ENCODE measurements around the gene SSX5. TPM values are rescaled to one million over a fixed set of nuclear protein-coding genes. Genes with fewer than 3 reads are reported as not detected.
"Not testable (repeated sequence)": the region's sequence is repeated elsewhere in the genome, so short reads cannot be mapped to it uniquely, and the experiment has no call there.

SSX5 gene
- not detected for polyA plus RNA-seq (ENCODE audit: insufficient read length in 3 of 3)
- long read RNA-seq, donor 1: 0 reads
- long read RNA-seq, donor 2: 0 reads
- long read RNA-seq, donor 3: 0 reads
- long read RNA-seq, donor 4: 0 reads
- long read RNA-seq, donor 5: 0 reads
- long read RNA-seq, donor 6: 0 reads
- long read RNA-seq, donor 7: 0 reads
- long read RNA-seq, donor 8: 0 reads
- long read RNA-seq, donor 9: 0 reads
- long read RNA-seq, donor 10: 0 reads
- long read RNA-seq, donor 11: 0 reads
- long read RNA-seq, donor 12: 0 reads
- long read RNA-seq, donor 13: 0 reads
- long read RNA-seq, donor 14: 0 reads
- long read RNA-seq, donor 15: 0 reads
- long read RNA-seq, donor 16: 0 reads

GRCh38 chrX:48196745-48197201 is at the start of gene SSX5:
Gene SSX5, minus strand, starts transcription at chrX:48196795. Its CDS starts 1,437 bp downstream, at chrX:48195358.
- DNase-seq (ENCODE audit: extremely low read depth in 1 of 11, low read depth in 9 of 11, low spot score in 4 of 11): no peak

DNA sequence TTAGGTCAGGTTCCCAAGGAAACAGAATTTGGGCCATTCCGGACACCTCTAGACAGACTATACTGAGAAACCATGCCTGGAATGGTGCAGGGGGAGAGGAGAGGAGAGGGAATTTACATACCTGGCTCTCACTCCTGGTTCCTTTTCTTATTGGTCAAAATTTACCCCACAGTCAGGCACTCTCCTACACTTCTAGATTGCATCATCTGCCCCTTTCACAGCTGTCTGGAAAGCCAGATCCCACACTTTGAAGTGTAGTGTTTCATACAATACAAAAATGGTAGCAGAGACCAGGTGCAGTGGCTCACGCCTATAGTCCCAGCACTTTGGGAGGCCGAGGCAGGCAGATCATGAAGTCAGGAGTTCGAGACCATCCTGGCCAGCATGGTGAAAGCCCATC is 27.6 kb upstream of the SSX5 start:
- not testable (repeated sequence) for DNase-seq (ENCODE audit: extremely low read depth in 1 of 11, low read depth in 9 of 11, low spot score in 4 of 11)

DNA sequence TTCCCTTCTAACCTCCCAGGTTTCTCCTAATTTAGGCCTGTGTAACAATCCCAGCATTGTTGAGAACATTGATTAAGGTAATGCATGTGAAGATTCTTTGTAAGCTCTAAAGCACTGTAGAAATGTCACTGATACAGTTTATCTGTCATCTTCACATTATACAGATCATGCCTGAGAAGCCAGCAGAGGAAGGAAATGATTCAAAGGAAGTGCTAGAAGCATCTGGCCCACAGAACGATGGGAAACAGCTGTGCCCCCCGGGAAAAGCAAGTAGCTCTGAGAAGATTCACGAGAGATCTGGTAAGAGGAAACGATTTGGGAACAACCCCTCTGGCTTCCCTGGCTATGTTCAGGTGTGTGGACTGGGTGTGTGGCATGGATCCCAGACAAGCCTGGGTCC is 17.7 kb upstream of the SSX5 start:
- not testable (repeated sequence) for DNase-seq (ENCODE audit: extremely low read depth in 1 of 11, low read depth in 9 of 11, low spot score in 4 of 11)

GRCh38 chrX:48190024-48190423 is 6.6 kb downstream of the SSX5 start:
- DNase-seq (ENCODE audit: extremely low read depth in 1 of 11, low read depth in 9 of 11, low spot score in 4 of 11): not testable (repeated sequence)

GRCh38 chrX:48181882-48182281 is 14.7 kb downstream of the SSX5 start:
- not testable (repeated sequence) for DNase-seq (ENCODE audit: extremely low read depth in 1 of 11, low read depth in 9 of 11, low spot score in 4 of 11)

DNA sequence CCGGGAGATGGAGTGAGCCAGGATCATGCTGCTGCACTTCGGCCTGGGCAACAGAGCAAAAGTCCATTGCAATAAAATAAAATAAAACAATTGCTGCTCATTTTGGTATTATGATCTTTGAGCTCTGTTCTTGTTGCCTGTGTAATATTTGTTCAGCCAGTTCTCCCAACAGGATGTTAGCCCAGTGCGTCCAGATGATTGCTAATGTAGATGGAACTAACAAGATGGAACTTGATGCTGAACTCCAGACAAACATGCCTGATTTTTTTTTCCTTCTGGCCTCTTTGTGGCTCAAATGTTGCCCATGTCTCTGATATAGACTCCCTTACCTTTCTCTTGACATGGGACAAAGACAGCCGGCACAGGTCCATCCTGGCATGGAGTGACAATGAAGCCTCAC is 15.8 kb downstream of the SSX5 start:
- no peak for DNase-seq (ENCODE audit: extremely low read depth in 1 of 11, low read depth in 9 of 11, low spot score in 4 of 11)

DNA sequence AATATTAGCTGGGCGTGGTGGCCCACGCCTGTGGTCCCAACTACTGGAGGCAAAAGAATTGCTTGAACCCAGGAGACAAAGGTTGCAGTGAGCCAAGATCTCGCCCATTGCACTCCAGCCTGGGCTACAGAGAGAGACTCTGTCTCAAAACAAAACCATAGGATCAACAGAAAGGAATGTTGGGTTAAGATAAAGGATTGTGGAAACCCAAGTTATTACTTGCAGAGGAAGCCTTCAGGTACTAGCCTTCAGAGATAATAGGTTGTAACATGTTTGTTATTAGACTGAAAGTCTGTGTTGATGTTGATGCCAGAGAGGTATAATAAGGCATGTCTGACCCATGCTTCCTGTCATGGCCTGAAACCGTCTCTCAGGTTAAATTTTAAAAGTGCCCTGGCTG is 16.9 kb downstream of the SSX5 start:
- no peak for DNase-seq (ENCODE audit: extremely low read depth in 1 of 11, low read depth in 9 of 11, low spot score in 4 of 11)

- not testable (repeated sequence) for DNase-seq (ENCODE audit: extremely low read depth in 1 of 11, low read depth in 9 of 11, low spot score in 4 of 11)
Measured at GRCh38 chrX:48166322-48166721, 30.3 kb downstream of the SSX5 start.

DNA sequence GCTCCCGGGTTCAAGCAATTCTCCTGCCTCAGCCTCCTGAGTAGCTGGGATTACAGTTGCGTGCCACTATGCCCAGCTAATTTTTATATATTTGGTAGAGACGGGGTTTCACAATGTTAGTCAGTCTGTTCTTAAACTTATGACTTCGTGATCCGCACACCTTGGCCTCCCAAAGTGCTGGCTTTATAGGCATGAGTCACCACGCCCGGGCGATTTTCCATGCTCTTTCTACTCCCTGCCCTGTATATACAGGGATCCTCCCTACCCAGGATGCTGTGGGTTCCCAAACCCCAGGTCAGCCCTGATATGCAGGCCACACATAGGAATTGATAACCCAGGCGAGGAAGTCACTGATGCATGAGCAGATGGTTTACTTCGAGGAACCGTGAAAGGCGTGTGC is 31.4 kb downstream of the SSX5 start:
- DNase-seq (ENCODE audit: extremely low read depth in 1 of 11, low read depth in 9 of 11, low spot score in 4 of 11): no peak

GRCh38 chrX:48156014-48156413 is 40.6 kb downstream of the SSX5 start:
- no peak for DNase-seq (ENCODE audit: extremely low read depth in 1 of 11, low read depth in 9 of 11, low spot score in 4 of 11)

DNA sequence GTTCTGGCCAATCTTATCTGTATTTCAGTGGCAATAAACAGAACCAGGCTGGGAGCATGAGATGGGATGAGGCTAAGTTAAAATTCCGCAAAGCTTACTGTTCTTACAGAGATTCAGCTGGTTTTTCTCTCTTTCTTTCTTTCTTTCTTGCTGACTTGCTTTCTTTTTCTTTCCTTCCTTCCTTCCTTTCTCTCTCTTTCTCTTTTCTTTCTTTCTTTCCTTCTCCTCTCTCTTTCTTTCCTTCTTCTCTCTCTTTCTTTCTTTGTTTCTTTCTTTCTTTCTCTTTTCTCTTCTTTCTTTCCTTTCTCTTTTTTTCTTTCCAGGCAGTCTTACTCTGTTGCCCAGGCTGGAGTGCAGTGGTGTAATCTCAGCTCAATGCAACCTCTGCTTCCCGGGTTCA is 41.8 kb downstream of the SSX5 start:
- DNase-seq (ENCODE audit: extremely low read depth in 1 of 11, low read depth in 9 of 11, low spot score in 4 of 11): no peak

- no peak for DNase-seq (ENCODE audit: extremely low read depth in 1 of 11, low read depth in 9 of 11, low spot score in 4 of 11)
Measured at GRCh38 chrX:48153769-48154168, 42.8 kb downstream of the SSX5 start.

GRCh38 chrX:48142697-48143096 is 53.9 kb downstream of the SSX5 start:
- DNase-seq (ENCODE audit: extremely low read depth in 1 of 11, low read depth in 9 of 11, low spot score in 4 of 11): not testable (repeated sequence)

- DNase-seq (ENCODE audit: extremely low read depth in 1 of 11, low read depth in 9 of 11, low spot score in 4 of 11): not testable (repeated sequence)
Measured at GRCh38 chrX:48141810-48142508, 54.6 kb downstream of the SSX5 start.

GRCh38 chrX:48139076-48139475 is 57.5 kb downstream of the SSX5 start:
- DNase-seq (ENCODE audit: extremely low read depth in 1 of 11, low read depth in 9 of 11, low spot score in 4 of 11): not testable (repeated sequence)

Other genes starting within 250 kb of the SSX5 start
- gene ZNF182, start 192.8 kb downstream of the SSX5 start, polyA plus RNA-seq (ENCODE audit: insufficient read length in 3 of 3): 10 to 100 TPM; 10.2 to 12.5 (median 11.8) TPM
- gene SPACA5, start 189.8 kb downstream of the SSX5 start, polyA plus RNA-seq (ENCODE audit: insufficient read length in 3 of 3): under 1 TPM in 1 of 3 donors, not detected in 2; 0.22 TPM
- gene ZNF630, start 125.2 kb downstream of the SSX5 start, polyA plus RNA-seq (ENCODE audit: insufficient read length in 3 of 3): 1 to 10 TPM; 3.2 to 4.3 (median 3.6) TPM
- gene SPACA5B, start 66.2 kb downstream of the SSX5 start, polyA plus RNA-seq (ENCODE audit: insufficient read length in 3 of 3): under 1 TPM in 1 of 3 donors, not detected in 2; 0.86 TPM
- gene SSX1, start 58.6 kb upstream of the SSX5 start, polyA plus RNA-seq (ENCODE audit: insufficient read length in 3 of 3): not detected
- not detected for gene SSX3, start 159.9 kb upstream of the SSX5 start, polyA plus RNA-seq (ENCODE audit: insufficient read length in 3 of 3)
- gene SSX4, start 186.7 kb upstream of the SSX5 start, polyA plus RNA-seq (ENCODE audit: insufficient read length in 3 of 3): not detected
- gene SSX4B, start 215.2 kb upstream of the SSX5 start, polyA plus RNA-seq (ENCODE audit: insufficient read length in 3 of 3): not detected